ENCODE results near the gene CPT1A.
A peak's percentile ranks its signal among the peaks of the same experiment; 100 is the strongest.

Gene CPT1A

DNA sequence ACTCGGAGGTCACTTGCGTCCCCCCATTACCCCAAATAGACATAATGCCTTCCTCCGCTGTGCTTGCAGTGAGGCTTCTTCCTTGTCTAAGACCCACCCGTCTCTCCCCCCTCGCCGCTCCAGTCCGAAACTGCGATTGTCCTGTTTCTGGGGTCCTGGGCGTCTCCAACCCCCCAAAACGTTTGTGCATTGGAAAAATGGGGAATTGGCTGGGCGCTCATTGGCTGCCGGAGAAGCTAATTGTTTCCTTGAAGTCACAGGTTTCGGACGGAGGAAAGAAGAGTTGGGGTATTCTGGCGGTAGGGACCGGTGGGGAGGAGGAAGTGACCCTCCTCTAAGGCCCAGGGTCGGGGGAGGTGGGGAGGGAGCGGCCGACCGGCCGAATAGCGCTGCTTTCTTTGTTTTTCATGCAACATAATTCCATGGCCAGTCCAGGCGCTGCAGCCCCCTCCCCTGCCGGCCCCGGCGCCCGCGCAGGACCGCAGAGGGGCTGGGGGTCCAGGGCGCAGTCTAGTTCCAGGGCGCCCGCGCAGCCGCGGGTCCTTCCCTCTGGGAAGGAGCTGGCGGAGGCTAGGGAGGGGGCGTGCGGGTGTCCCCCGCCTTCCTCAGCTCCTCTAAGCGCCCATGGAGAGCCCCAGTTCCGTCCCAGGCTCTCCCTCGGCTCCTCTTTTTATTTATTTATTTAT, 12.7 kb upstream of the CPT1A start:
- no peak for DNase-seq (ENCODE audit: low spot score)

DNA sequence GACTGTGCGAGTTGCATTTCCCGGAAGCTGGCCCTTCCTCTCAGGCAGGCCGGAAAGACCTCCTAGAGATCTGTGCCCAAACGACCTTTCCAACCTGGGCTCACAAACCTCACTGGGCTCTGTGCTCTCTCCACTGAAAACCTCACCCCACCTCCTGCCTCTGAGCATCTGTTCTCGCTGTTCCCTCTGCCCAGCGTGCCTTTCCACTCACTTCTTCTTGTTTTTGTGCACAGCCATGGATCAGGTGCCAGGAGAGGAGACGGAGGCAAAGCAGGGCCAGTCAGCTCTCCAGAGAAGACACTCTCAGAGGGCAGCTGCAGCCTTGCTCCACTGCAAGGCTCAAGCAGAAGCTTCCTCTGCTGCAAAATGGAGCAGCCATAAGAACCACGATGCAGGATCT, 10.9 kb upstream of the CPT1A start:
- no peak for DNase-seq (ENCODE audit: low spot score)

GRCh38 chr11:68848429-68848828, 6.7 kb upstream of the CPT1A start:
- no peak for DNase-seq (ENCODE audit: low spot score)

GRCh38 chr11:68847395-68847794, 5.7 kb upstream of the CPT1A start:
- DNase-seq (ENCODE audit: low spot score): no peak

DNA sequence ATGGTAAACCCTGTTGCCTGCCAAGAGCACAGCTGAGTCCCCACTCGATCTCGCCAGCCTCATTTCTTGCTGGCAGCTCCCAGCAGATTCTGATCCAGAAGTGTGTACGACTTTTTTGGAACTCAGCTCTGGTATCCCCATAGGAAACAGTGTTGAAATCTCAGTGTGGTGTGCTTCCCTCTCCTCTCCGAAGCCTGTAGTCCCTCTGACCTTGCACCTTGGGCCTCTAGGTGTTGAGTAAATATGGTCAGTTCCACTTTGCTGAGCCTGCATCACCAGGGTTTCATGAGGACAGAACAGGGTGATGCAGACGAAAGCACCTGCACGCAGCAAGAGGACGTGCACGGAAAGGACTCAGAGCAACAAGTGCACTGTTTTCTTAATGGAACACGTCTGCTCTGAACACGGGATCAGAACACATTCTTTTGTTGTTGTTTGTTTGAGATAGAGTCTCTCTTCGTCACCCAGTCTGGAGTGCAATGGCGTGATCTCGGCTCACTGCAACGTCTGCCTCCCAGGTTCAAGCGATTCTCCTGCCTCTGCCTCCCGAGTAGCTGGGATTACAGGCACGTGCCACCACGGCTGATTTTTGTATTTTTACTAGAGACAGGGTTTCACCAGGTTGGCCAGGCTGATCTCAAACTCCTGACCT, 3.8 kb upstream of the CPT1A start:
- DNase-seq (ENCODE audit: low spot score): no peak

GRCh38 chr11:68844801-68845200, 3.1 kb upstream of the CPT1A start:
- DNase-seq (ENCODE audit: low spot score): no peak

- no peak for DNase-seq (ENCODE audit: low spot score)
These were observed 2.7 kb upstream of the CPT1A start for GRCh38 chr11:68844376-68844775.

DNA sequence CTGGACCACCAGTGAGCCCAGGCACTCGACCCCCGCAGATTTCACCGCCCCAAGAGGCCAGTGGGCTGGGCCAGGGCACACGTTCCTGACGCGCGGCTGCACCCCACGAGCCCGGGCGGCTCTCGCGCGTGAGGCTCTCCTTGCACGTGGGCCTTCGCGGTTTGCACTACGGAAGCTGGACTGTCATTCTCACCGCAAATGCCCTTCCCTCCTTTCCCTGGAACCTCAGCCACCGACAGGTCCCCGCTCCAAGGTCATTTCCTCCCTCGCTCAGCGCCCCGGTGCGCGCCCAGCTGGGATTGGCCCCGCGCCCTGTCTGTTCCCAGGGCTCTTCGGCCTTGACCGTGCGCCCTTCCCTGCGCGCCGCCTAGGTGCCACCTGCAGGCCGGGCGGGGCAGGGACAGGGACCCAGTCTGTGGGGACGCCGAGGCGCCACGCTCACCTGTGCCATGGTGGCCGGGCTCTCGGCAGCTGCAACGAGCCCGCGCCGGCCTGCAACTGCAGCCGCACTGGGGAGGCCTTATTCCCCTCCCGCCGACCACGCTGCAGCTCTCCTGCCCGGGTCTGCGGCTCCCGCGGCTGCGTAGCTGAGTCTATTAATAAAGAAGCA, 2.1 kb upstream of the CPT1A start:
- peak; percentile 62 for DNase-seq (ENCODE audit: low spot score)

GRCh38 chr11:68843052-68843561, 1.4 kb upstream of the CPT1A start:
- DNase-seq (ENCODE audit: low spot score): peak; percentile 71

DNA sequence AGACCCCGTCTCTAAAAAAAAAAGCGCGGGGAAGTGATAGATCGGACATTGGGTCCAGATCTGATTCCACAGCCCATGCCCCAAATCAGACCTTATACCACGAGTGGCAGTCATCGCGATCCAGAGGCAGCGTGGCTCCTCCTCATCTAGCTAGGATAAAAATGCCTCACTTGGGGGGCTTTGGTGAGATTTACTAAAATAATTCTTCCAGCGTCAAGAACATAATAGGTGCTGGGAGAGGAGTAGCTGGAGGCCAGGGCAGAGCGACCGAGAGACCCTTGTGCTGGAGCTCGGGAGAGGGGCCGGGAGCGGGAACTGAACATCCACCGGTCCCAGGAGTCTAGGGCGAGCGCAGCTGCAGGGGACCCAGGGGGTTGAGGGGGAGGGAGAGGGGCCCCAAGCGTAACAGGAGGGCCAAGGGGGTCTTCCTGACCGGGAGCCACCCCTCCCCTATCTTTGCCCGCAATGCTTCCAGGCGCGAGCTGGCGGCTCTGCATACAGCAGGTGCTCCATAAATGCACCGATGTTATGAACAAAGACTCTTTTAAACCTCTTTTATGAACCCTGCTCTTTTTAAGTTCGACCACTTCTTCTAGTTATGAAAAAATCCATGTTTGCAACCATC, 823 bp upstream of the CPT1A start:
- DNase-seq (ENCODE audit: low spot score): no peak

DNA sequence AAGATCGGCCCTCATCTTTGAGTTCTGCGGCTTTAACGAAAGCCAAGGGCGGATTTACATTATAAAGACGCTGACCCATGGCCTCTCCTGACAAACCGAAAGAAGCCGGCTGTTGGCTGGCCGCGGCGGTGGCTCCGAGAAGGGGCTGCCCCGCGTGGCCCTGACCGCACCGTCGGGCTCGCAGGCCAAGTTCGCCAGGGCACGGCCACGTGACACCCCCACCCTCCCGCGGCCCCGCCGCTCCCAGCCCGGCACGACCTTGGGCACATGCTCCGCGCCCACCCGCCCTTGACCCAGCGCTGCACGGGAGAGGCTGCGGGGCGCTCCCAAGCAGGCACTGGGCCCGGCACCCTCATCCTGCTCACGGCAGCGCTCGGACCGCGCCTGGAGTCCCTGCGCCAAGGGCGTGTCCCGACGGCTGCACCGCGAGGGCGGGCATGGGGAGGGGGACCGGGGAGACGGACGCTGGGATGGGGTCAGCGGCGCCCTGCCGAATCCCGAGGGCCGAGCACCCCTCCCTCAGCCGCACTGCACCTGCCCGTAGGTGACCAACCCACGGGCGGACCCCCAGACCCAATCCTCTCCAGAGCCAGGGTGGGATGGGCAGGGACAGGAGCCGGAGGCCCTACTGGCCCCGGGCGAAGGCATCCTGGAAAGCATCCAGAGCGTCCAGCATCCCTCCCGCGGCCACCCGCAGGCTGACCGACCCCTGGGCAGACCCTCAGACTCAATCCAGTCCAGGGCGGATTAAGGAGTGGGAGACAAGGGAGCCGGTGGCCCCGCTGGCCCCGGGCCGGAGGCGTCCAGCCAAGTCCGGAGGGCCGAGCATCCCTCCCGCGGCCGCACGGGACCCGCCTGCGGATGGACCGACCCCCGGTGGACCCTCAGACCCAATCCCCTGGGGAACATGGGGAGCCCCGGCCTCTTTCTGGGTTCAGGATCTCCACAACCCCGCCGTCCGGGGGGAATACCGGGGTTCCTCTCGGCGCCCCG, 759 bp downstream of the CPT1A start:
- peak; percentile 61 for DNase-seq (ENCODE audit: low spot score)

DNA sequence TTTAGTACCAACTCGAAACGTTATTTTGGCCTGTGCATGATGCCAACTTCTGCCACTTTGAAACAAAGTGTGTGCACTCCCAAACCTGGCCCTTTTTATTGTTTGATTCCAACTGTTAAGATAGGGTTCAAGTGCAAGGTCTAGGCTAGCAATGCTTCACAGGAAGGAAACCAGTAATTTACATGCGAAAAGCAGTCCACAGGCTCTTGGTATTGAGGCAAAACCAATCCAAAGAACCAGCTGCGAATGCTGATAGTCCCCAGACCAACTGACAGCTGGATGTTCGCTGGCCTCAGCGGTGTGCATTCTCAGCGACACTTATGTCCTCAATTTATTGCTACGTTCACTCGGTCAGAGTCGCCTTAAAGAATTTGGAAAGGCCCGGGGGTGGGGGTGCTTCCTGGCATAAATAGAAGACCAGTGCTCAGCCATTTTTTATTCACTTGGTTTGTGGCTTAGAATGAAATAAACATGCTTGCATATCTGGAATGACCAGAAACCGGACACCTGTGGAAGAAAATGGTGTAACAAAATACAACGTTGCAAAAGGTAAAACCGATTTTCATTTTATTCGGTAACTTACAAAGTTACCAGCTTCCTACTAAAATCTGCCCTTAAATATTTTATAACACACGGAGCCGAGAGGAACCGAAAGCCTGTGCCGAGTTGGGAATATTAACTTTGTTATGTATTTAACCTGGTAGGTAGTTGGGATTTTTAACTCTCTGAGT, 1.6 kb downstream of the CPT1A start:
- no peak for DNase-seq (ENCODE audit: low spot score)

- DNase-seq (ENCODE audit: low spot score): peak; percentile 96
These were observed 2.5 kb downstream of the CPT1A start for GRCh38 chr11:68839054-68839865.

- no peak for DNase-seq (ENCODE audit: low spot score)
These were observed 3.1 kb downstream of the CPT1A start for GRCh38 chr11:68838572-68838964.

- no peak for DNase-seq (ENCODE audit: low spot score)
These were observed 3.8 kb downstream of the CPT1A start for GRCh38 chr11:68837583-68838571.

GRCh38 chr11:68835749-68836148, 6.0 kb downstream of the CPT1A start:
- no peak for DNase-seq (ENCODE audit: low spot score)

DNA sequence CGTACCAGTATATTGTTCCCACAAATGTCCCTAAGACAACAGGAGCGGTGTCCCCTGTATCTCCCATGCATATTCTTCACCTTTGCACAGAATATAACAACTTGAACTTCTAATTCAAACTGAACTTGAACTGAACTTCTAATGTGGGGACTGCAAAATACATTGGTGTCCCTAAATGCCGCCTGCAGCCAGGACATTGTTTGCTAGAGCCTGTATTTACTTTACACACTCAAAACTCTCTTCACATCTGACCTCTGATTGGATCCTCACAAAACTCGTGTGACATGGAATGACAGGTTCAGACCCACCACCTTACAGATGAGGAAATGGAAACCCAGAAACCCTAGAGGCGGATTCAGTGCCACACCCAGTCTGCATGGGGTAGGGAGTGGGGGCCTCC, 6.4 kb downstream of the CPT1A start:
- no peak for DNase-seq (ENCODE audit: low spot score)

DNA sequence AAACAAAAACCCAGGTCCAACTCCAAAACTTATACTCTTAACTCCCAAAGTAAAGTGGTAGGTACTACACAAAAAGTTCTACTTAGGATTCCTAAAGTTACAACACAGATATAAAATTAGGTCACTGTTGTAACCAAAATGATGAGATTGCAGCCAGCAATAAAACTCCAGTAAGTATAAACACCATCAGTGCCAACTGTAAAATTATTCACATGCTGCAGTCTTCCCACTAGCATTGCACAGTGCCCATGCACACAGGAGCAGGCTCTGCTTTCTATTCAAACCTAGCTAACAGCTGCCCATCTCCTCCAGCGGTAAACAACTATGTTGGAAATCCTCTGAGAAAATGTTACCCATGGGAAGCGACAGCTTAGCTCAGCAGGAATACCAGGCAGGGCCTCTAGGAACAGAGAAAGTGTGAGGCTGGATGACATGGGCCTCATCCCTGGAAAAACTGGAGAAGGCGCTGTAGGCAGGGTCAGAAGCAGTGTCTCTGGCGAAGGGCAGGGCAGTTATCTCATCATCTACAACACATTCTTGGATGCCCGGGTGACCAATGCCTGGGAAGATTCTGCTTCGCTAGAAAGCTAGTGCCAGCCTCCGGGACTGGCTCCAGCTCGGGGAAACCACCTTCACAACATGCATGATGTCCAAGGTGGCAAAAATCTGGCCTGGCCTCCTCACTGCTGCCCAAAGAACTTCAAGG, 9.1 kb downstream of the CPT1A start:
- DNase-seq (ENCODE audit: low spot score): no peak

Measured in hepatic stellate cell (primary cell).